Activated CD4-positive, alpha-beta T cell treated with anti-CD3 and anti-CD28 coated beads, Interleukin-2, amount 10 ng/mL, durations not matched to agents 7 days and 5 days (primary cell): ENCODE results near the gene PPP1CB. TPM values are rescaled to one million over a fixed set of nuclear protein-coding genes. Genes with fewer than 3 reads are reported as not detected.
"Not testable (repeated sequence)": the region's sequence is repeated elsewhere in the genome, so short reads cannot be mapped to it uniquely, and the experiment has no call there.

ENCODE experiments used
- CTCF ChIA-PET: fragments of 350-600 bp; sonication (Branson Sonifier 250); formaldehyde crosslinking; loops from one replicate; lab custom pipeline; 2021; ENCODE audit warnings: antibody characterized with exemption; lab: Charles Lee
- POLR2A ChIA-PET: fragments of 350-600 bp; sonication (Branson Sonifier 250); formaldehyde crosslinking; loops from one replicate; lab custom pipeline; 2021; ENCODE audit warnings: antibody characterized with exemption; lab: Charles Lee
- DNase-seq: peaks from one replicate; pipeline ENCODE4 v3.0.0-alpha.2; 2020
- H3K27ac Mint-ChIP-seq: one replicate; pipeline ENCODE4 v1.8.0; 2021; ENCODE audit warnings: mild to moderate bottlenecking, moderate library complexity, mixed read lengths
- H3K27me3 Mint-ChIP-seq: one replicate; pipeline ENCODE4 v1.8.0; 2021; ENCODE audit warnings: mixed read lengths
- H3K36me3 Mint-ChIP-seq: one replicate; pipeline ENCODE4 v1.8.0; 2021; ENCODE audit warnings: low read depth, mixed read lengths
- H3K4me1 Mint-ChIP-seq: one replicate; pipeline ENCODE4 v1.8.0; 2021; ENCODE audit warnings: mixed read lengths
- H3K4me3 Mint-ChIP-seq: one replicate; pipeline ENCODE4 v1.8.0; 2021; ENCODE audit warnings: mild to moderate bottlenecking, moderate library complexity, mixed read lengths
- H3K9me3 Mint-ChIP-seq: one replicate; pipeline ENCODE4 v1.8.0; 2021; ENCODE audit warnings: mixed read lengths
- total RNA-seq, 2 experiments: library from RNA; stranded (reverse); gene quantifications; one replicate each; pipeline ENCODE4 v1.2.3, GENCODE V29; 2021

PPP1CB gene
- total RNA-seq, 2 experiments from 2014 or later, result 171 to 188 TPM

- Mint-ChIP-seq H3K27ac (no peak overlapping the region), H3K36me3 (peaks cover 34% of the 10 kb centered on the region), H3K4me1 (peaks cover 30% of the 10 kb centered on the region), H3K9me3 (no peaks in the 10 kb centered on the region), H3K4me3 (no peak overlapping the region), H3K27me3 (no peaks in the 10 kb centered on the region)
- CTCF ChIA-PET, result interaction anchor here (1.8 kb wide), 1 partner anchor 10 kb away, joined by 5 read pairs; no protein-coding TSS in a partner anchor
- no peak for DNase-seq
- POLR2A ChIA-PET, result no interaction called here
Measured at GRCh38 chr2:28764909-28765711, 13.5 kb downstream of the PPP1CB start.

GRCh38 chr2:28766070-28766469 lies 14.4 kb downstream of the PPP1CB start:
- H3K4me3 Mint-ChIP-seq, result no peak overlapping the region
- ChIA-PET POLR2A (no interaction called here), CTCF (interaction anchor here (1.8 kb wide), 1 partner anchor 11 kb away, joined by 5 read pairs; no protein-coding TSS in a partner anchor)
- peaks cover 35% of the 10 kb centered on the region for H3K4me1 Mint-ChIP-seq
- no peaks in the 10 kb centered on the region for H3K9me3 Mint-ChIP-seq
- H3K36me3 Mint-ChIP-seq, result peaks cover 34% of the 10 kb centered on the region
- DNase-seq, result no peak
- no peaks in the 10 kb centered on the region for H3K27me3 Mint-ChIP-seq
- H3K27ac Mint-ChIP-seq, result no peak overlapping the region

- POLR2A ChIA-PET, result no interaction called here
- DNase-seq, result no peak
- CTCF ChIA-PET, result interaction anchor here (0.7 kb wide), 1 partner anchor 42 kb away, joined by 5 read pairs; no protein-coding TSS in a partner anchor
- Mint-ChIP-seq H3K27ac (no peak overlapping the region), H3K4me1 (peaks cover 35% of the 10 kb centered on the region), H3K4me3 (no peak overlapping the region), H3K36me3 (peaks cover 27% of the 10 kb centered on the region), H3K9me3 (no peaks in the 10 kb centered on the region), H3K27me3 (no peaks in the 10 kb centered on the region)
Measured at GRCh38 chr2:28767337-28767736, 15.7 kb downstream of the PPP1CB start.

GRCh38 chr2:28768422-28768821 lies 16.8 kb downstream of the PPP1CB start:
- DNase-seq, result no peak
- H3K27ac Mint-ChIP-seq, result no peak overlapping the region
- H3K27me3 Mint-ChIP-seq, result no peaks in the 10 kb centered on the region
- POLR2A ChIA-PET, result no interaction called here
- peaks cover 36% of the 10 kb centered on the region for H3K4me1 Mint-ChIP-seq
- no peak overlapping the region for H3K4me3 Mint-ChIP-seq
- H3K9me3 Mint-ChIP-seq, result no peaks in the 10 kb centered on the region
- peaks cover 20% of the 10 kb centered on the region for H3K36me3 Mint-ChIP-seq
- CTCF ChIA-PET, result interaction anchor here (0.5 to 1.1 kb wide), 4 partner anchors 17 to 201 kb away, joined by 3 to 4 read pairs (median 4); partner anchors contain the start of gene PPP1CB

GRCh38 chr2:28768952-28769351 lies 17.3 kb downstream of the PPP1CB start:
- Mint-ChIP-seq H3K27me3 (no peaks in the 10 kb centered on the region), H3K4me3 (no peak overlapping the region), H3K9me3 (no peaks in the 10 kb centered on the region), H3K36me3 (peaks cover 18% of the 10 kb centered on the region), H3K4me1 (peaks cover 36% of the 10 kb centered on the region), H3K27ac (no peak overlapping the region)
- ChIA-PET POLR2A (no interaction called here), CTCF (interaction anchor here (0.5 to 1.5 kb wide), 5 partner anchors 17 to 202 kb away, joined by 3 to 5 read pairs (median 4); partner anchors contain the start of gene PPP1CB)
- no peak for DNase-seq

GRCh38 chr2:28772351-28772750 lies 20.7 kb downstream of the PPP1CB start:
- H3K27ac Mint-ChIP-seq, result no peak overlapping the region
- peaks cover 22% of the 10 kb centered on the region for H3K36me3 Mint-ChIP-seq
- ChIA-PET CTCF (no interaction called here), POLR2A (no interaction called here)
- no peak overlapping the region for H3K4me3 Mint-ChIP-seq
- H3K4me1 Mint-ChIP-seq, result peaks cover 37% of the 10 kb centered on the region
- DNase-seq, result no peak
- no peaks in the 10 kb centered on the region for H3K27me3 Mint-ChIP-seq
- no peaks in the 10 kb centered on the region for H3K9me3 Mint-ChIP-seq

- Mint-ChIP-seq H3K36me3 (peaks cover 27% of the 10 kb centered on the region), H3K4me1 (peaks cover 26% of the 10 kb centered on the region), H3K27ac (no peak overlapping the region), H3K4me3 (no peak overlapping the region), H3K27me3 (no peaks in the 10 kb centered on the region), H3K9me3 (no peaks in the 10 kb centered on the region)
- CTCF ChIA-PET, result interaction anchor here (2.0 kb wide), 1 partner anchor 182 kb away, joined by 5 read pairs; no protein-coding TSS in a partner anchor
- POLR2A ChIA-PET, result no interaction called here
- DNase-seq, result no peak
Measured at GRCh38 chr2:28776471-28776870, 24.8 kb downstream of the PPP1CB start.

- Mint-ChIP-seq H3K36me3 (peaks cover 40% of the 10 kb centered on the region), H3K27ac (no peak overlapping the region), H3K4me1 (peaks cover 25% of the 10 kb centered on the region), H3K4me3 (no peak overlapping the region), H3K9me3 (no peaks in the 10 kb centered on the region), H3K27me3 (no peaks in the 10 kb centered on the region)
- POLR2A ChIA-PET, result no interaction called here
- CTCF ChIA-PET, result no interaction called here
- DNase-seq, result no peak
Measured at GRCh38 chr2:28778392-28778791, 26.8 kb downstream of the PPP1CB start.

GRCh38 chr2:28779001-28779400 lies 27.4 kb downstream of the PPP1CB start:
- H3K36me3 Mint-ChIP-seq, result peaks cover 44% of the 10 kb centered on the region
- no peak overlapping the region for H3K27ac Mint-ChIP-seq
- no peaks in the 10 kb centered on the region for H3K9me3 Mint-ChIP-seq
- H3K4me1 Mint-ChIP-seq, result peaks cover 25% of the 10 kb centered on the region
- no peak for DNase-seq
- H3K27me3 Mint-ChIP-seq, result no peaks in the 10 kb centered on the region
- CTCF ChIA-PET, result interaction anchor here (1.9 kb wide), 1 partner anchor 212 kb away, joined by 5 read pairs; no protein-coding TSS in a partner anchor
- POLR2A ChIA-PET, result no interaction called here
- H3K4me3 Mint-ChIP-seq, result no peak overlapping the region

GRCh38 chr2:28780496-28780895 lies 28.9 kb downstream of the PPP1CB start:
- DNase-seq, result no peak
- Mint-ChIP-seq H3K36me3 (peaks cover 49% of the 10 kb centered on the region), H3K9me3 (no peaks in the 10 kb centered on the region), H3K27ac (peak overlapping the region; percentile 4), H3K4me3 (no peak overlapping the region), H3K27me3 (no peaks in the 10 kb centered on the region), H3K4me1 (peaks cover 25% of the 10 kb centered on the region)
- ChIA-PET POLR2A (no interaction called here), CTCF (interaction anchor here (0.7 to 1.9 kb wide), 2 partner anchors 161 to 214 kb away, joined by 3 to 5 read pairs; no protein-coding TSS in a partner anchor)

GRCh38 chr2:28782423-28782822 lies 30.8 kb downstream of the PPP1CB start:
- H3K27me3 Mint-ChIP-seq, result no peaks in the 10 kb centered on the region
- no peak overlapping the region for H3K27ac Mint-ChIP-seq
- no peaks in the 10 kb centered on the region for H3K9me3 Mint-ChIP-seq
- CTCF ChIA-PET, result interaction anchor here (0.6 kb wide), 1 partner anchor 1173 kb away, joined by 4 read pairs; no protein-coding TSS in a partner anchor
- POLR2A ChIA-PET, result no interaction called here
- peaks cover 18% of the 10 kb centered on the region for H3K4me1 Mint-ChIP-seq
- H3K4me3 Mint-ChIP-seq, result no peak overlapping the region
- no peak for DNase-seq
- peaks cover 47% of the 10 kb centered on the region for H3K36me3 Mint-ChIP-seq

- CTCF ChIA-PET, result interaction anchor here (1.0 kb wide), 1 partner anchor 218 kb away, joined by 4 read pairs; no protein-coding TSS in a partner anchor
- H3K4me3 Mint-ChIP-seq, H3K27ac Mint-ChIP-seq, H3K4me1 Mint-ChIP-seq, H3K9me3 Mint-ChIP-seq, POLR2A ChIA-PET, H3K27me3 Mint-ChIP-seq, DNase-seq: not testable (repeated sequence)
- peaks cover 49% of the 10 kb centered on the region for H3K36me3 Mint-ChIP-seq
Measured at GRCh38 chr2:28784570-28784969, 32.9 kb downstream of the PPP1CB start.

- POLR2A ChIA-PET, result no interaction called here
- CTCF ChIA-PET, result no interaction called here
- Mint-ChIP-seq H3K9me3 (peaks cover 20% of the 10 kb centered on the region), H3K36me3 (peaks cover 76% of the 10 kb centered on the region), H3K4me3 (no peak overlapping the region), H3K4me1 (peaks cover 16% of the 10 kb centered on the region), H3K27ac (no peak overlapping the region), H3K27me3 (no peaks in the 10 kb centered on the region)
- DNase-seq, result no peak
Measured at GRCh38 chr2:28796620-28797019, 45.0 kb downstream of the PPP1CB start.
